Muscle layer of duodenum (tissue), 2 donors: ENCODE measurements around the gene MCL1.
"Not testable (repeated sequence)": the region's sequence is repeated elsewhere in the genome, so short reads cannot be mapped to it uniquely, and the experiment has no call there.

Experiments
- H3K27ac ChIP-seq: one replicate; pipeline ENCODE4 v1.7.0; 2013; ENCODE audit warnings: mild to moderate bottlenecking, low read length
- H3K27me3 ChIP-seq: one replicate; pipeline ENCODE4 v1.7.0; 2013; ENCODE audit warnings: low read depth, mild to moderate bottlenecking, control low read depth, low read length
- H3K36me3 ChIP-seq, 2 donors: one replicate each; pipeline ENCODE4 v1.7.0; 2013; ENCODE audit warnings: low read length in 2 of 2, control low read depth in 1 of 2, mild to moderate bottlenecking in 1 of 2; ENCODE audit not compliant: insufficient read depth in 2 of 2, control insufficient read depth in 1 of 2
- H3K4me1 ChIP-seq, 2 donors: one replicate each; pipeline ENCODE4 v1.7.0; 2013; ENCODE audit warnings: low read length in 2 of 2, mild to moderate bottlenecking in 2 of 2, control low read depth in 1 of 2, moderate library complexity in 1 of 2; ENCODE audit not compliant: insufficient read depth in 2 of 2, control insufficient read depth in 1 of 2
- H3K4me3 ChIP-seq, 2 donors: one replicate each; pipeline ENCODE4 v1.7.0; 2013; ENCODE audit warnings: low read length in 2 of 2, low read depth in 1 of 2, mild to moderate bottlenecking in 1 of 2
- H3K9me3 ChIP-seq, 2 donors: one replicate each; pipeline ENCODE4 v1.7.0; 2013; ENCODE audit warnings: low read length in 2 of 2, control low read depth in 1 of 2, mild to moderate bottlenecking in 1 of 2; ENCODE audit not compliant: control insufficient read depth in 1 of 2
- donor health status: healthy.

The MCL1 gene

GRCh38 chr1:150566589-150567340, 12.6 kb downstream of the MCL1 start:
- H3K27me3 ChIP-seq, result no peaks in the 10 kb centered on the region
- peak overlapping the region; percentile 45 to 52 for H3K4me3 ChIP-seq
- peak overlapping the region; percentile 88 for H3K27ac ChIP-seq
- H3K4me1 ChIP-seq, result peaks cover 49 to 81% of the 10 kb centered on the region in 2 donors
- H3K36me3 ChIP-seq, result peaks cover 0 to 20% of the 10 kb centered on the region in 2 donors
- H3K9me3 ChIP-seq, result no peaks in the 10 kb centered on the region

- Histone ChIP-seq H3K27ac (peak overlapping the region; percentile 100), H3K4me1 (peaks cover 52 to 79% of the 10 kb centered on the region in 2 donors)
- H3K9me3 ChIP-seq, result not testable (repeated sequence)
Measured at GRCh38 chr1:150565240-150565991, 14.0 kb downstream of the MCL1 start.

GRCh38 chr1:150564051-150564991, 15.1 kb downstream of the MCL1 start:
- peaks cover 59 to 80% of the 10 kb centered on the region in 2 donors for H3K4me1 ChIP-seq
- H3K4me3 ChIP-seq, result peak overlapping the region; percentile 37 to 64
- peak overlapping the region; percentile 100 for H3K27ac ChIP-seq

More at GRCh38 chr1:150565240-150565991, 14.0 kb downstream of the MCL1 start:
- not testable (repeated sequence) for H3K27me3 ChIP-seq, H3K4me3 ChIP-seq
- H3K36me3 ChIP-seq, result peaks cover 0 to 16% of the 10 kb centered on the region in 2 donors

DNA sequence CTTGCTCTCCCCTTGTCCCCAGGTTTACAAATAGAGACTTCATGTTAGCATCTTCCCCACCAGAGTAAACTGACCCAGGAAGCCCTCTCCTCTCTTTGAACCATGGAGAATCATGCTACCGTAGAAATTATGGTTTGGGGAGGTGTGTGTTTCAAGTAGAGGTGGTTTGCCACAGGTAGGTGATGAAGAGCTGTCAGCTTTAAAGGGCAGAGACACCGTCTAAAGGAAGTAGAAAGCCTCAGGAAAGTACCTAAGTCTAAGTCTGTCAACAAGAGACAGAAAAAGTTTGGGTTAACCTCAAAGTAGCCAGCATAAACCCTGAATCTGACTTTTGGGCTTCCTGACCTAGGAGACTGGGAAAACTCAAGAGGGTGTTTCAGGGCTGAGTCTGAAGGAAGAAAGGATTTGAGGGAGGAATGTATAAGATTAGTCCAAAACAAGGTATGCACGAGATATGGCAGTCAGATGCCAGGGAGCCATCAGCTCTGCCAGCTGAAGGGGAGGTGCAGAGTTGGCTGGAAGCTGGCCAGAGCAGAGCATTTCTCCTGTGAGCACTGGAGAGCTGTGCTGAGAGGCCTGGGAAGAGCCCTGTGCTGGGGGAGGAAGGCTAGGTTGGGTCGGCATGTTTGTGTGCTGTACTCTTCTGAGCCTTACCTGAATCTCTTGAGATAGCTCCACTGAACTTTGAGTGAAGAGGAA, 15.9 kb downstream of the MCL1 start:
- no peaks in the 10 kb centered on the region for H3K9me3 ChIP-seq
- peaks cover 0 to 10% of the 10 kb centered on the region in 2 donors for H3K36me3 ChIP-seq
- H3K4me3 ChIP-seq, result peak overlapping the region; percentile 64 to 76
- H3K4me1 ChIP-seq, result peaks cover 55 to 80% of the 10 kb centered on the region in 2 donors
- H3K27me3 ChIP-seq, result no peaks in the 10 kb centered on the region
- peak overlapping the region; percentile 100 for H3K27ac ChIP-seq

More at GRCh38 chr1:150564051-150564991, 15.1 kb downstream of the MCL1 start:
- Histone ChIP-seq H3K9me3 (no peaks in the 10 kb centered on the region), H3K36me3 (peaks cover 0 to 10% of the 10 kb centered on the region in 2 donors), H3K27me3 (no peaks in the 10 kb centered on the region)

DNA sequence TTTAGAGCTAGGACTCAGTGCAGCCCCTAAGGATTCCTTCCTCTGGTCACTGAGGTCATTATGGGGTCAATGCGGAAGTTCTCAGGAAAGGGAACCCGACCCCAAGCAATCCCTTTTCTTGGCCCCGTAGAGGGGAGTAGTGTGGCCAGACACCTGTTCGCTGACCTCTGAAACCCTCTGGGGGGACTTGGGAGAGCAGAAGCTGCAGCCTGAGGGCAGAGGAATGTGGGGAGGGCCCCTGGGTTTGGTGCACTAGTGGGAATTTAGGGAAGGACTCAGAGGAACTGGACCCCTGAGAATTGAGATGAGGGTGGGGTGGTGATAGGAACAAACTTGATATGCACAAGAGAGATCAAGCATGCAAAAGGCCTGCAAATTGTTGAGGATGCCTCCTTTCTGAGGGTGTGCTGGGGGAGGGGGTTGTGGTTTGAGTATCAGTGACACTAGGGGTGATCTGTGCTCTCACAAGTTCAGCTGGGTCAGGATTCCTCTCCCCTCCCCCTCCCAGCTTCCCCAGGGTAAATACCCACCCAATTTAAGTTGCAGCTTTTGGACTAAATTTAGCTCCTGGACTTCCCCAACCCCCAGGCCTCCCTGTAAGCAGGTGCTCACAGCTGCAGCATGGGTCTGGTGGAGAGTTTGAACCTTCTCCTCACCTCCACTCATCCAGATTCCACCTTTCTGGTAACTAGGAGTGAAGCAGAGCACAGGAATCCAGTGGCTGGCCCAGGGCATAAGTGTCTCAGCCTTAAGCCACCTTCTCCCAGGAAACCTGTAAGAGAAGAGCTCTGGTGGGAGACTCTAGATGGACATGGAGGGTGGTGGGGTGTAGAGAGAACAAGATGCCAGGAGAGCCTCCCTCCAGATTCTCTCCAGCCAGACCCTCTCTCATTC, 16.7 kb downstream of the MCL1 start:
- Histone ChIP-seq H3K9me3 (no peaks in the 10 kb centered on the region), H3K4me3 (peak overlapping the region; percentile 64 to 76), H3K4me1 (peaks cover 50 to 78% of the 10 kb centered on the region in 2 donors), H3K27me3 (no peaks in the 10 kb centered on the region), H3K27ac (peak overlapping the region; percentile 100), H3K36me3 (peaks cover 0 to 12% of the 10 kb centered on the region in 2 donors)

DNA sequence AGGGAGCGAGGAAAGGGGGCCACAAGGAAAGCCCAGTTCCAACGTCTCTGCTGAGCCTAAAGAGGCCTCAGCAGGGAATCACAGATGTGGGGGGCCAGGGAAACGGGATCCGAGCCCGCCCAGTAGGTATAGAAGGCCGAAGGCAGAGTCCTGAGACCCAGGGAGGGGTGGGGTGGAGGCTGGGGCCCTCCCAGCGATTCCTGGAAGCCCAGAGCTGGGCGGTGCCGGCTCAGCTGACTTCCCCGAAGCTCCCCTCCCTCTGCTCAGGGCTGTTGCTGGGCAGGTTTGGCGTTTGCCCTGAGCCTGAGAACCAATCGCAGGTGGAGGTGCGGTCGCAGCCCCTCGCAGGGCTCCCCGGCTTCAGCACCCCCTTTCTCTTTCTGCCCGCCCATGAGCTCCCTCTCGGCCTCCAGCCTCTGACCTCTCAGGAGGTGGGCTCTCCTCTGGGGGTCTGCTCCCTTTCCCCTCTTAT, 17.4 kb downstream of the MCL1 start:
- Histone ChIP-seq H3K4me3 (peak overlapping the region; percentile 64 to 76), H3K4me1 (peaks cover 43 to 71% of the 10 kb centered on the region in 2 donors), H3K36me3 (peaks cover 0 to 15% of the 10 kb centered on the region in 2 donors), H3K27ac (peak overlapping the region; percentile 100), H3K27me3 (no peaks in the 10 kb centered on the region), H3K9me3 (no peaks in the 10 kb centered on the region)

DNA sequence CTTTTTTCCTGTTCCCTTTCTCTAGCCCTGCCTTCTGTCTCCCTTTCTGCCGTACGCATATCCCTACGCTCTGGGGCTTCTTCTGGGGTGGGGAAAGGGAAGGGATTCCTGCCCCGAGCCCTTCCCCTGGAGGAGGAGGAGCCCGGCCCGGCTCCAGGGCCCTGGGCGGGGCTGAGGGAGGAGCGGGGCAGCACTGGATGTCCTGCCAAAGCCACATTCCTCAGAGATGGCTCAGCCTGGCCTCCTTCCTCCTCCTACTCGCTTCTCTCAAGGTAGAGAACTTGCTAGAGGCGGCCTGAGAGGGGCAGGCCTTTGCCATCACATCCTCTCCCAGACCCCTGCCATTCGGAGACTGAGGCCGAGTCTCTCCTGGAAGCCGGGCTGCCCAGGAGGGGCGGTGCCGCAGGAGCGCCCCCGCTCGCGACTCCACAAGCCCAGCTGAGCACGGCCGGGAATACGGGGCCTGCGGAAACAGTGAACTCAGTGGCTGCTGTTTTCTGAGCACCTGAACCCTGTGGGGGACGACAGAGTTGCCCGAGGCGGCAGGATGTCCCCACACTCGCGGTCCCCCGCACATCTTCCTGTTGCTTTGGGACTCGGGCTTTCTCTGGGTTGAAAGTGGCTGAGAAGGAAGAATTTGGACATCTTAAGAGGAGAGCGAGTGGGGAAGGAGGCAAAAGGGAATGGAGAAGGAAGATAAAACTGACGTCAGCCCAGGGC, 18.0 kb downstream of the MCL1 start:
- no peaks in the 10 kb centered on the region for H3K27me3 ChIP-seq
- peak overlapping the region; percentile 64 to 76 for H3K4me3 ChIP-seq
- H3K36me3 ChIP-seq, result peaks cover 0 to 17% of the 10 kb centered on the region in 2 donors
- peaks cover 43 to 65% of the 10 kb centered on the region in 2 donors for H3K4me1 ChIP-seq
- H3K9me3 ChIP-seq, result no peaks in the 10 kb centered on the region
- peak overlapping the region; percentile 100 for H3K27ac ChIP-seq

DNA sequence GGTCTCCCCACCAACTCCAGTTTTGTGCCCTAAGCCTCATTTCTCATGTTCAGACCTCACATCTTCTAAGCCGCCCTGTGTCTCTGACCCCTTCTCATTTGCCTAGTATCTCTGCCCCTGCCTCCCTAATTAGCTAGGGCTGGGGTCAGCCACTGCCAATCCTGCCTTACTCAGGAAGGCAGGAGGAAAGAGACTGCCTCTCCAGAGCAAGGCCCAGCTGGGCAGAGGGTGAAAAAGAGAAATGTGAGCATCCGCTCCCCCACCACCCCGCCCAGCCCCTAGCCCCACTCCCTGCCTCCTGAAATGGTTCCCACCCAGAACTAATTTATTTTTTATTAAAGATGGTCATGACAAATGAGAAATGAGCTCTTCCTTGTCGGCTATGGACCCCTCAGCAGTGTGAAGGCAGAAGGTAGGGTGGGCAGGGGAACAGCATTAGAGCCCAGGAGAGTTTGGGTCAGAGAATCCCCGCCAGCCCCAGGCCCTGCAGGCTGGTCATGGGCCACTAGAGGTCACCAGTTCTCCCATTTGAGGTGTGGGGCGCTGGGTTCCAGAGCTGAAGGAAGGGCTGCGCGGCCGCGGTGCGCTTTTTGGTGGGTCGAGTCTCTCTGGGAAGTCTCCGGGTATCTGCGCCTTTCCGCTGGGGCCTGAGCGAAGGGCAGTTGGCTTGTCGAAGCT, 18.7 kb downstream of the MCL1 start:
- peaks cover 0 to 24% of the 10 kb centered on the region in 2 donors for H3K36me3 ChIP-seq
- H3K9me3 ChIP-seq, result no peaks in the 10 kb centered on the region
- H3K27me3 ChIP-seq, result no peaks in the 10 kb centered on the region
- H3K4me3 ChIP-seq, result peak overlapping the region; percentile 64 to 76
- peaks cover 43 to 58% of the 10 kb centered on the region in 2 donors for H3K4me1 ChIP-seq
- H3K27ac ChIP-seq, result peak overlapping the region; percentile 100

DNA sequence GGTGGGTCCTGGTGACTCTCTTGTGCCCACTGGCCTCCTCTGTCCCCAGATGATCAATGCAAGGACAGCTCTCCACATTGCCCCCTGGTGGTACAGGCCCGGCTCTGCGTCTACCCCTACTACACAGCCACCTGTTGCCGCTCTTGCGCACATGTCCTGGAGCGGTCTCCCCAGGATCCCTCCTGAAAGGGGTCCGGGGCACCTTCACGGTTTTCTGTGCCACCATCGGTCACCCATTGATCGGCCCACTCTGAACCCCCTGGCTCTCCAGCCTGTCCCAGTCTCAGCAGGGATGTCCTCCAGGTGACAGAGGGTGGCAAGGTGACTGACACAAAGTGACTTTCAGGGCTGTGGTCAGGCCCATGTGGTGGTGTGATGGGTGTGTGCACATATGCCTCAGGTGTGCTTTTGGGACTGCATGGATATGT, 19.4 kb downstream of the MCL1 start:
- peak overlapping the region; percentile 100 for H3K27ac ChIP-seq
- H3K27me3 ChIP-seq, result no peaks in the 10 kb centered on the region
- H3K36me3 ChIP-seq, result peaks cover 0 to 29% of the 10 kb centered on the region in 2 donors
- peak overlapping the region; percentile 64 to 76 for H3K4me3 ChIP-seq
- peaks cover 42 to 54% of the 10 kb centered on the region in 2 donors for H3K4me1 ChIP-seq
- H3K9me3 ChIP-seq, result no peaks in the 10 kb centered on the region
